ENCODE measurements around the gene SCFD2.
"Not testable (repeated sequence)": the region's sequence is repeated elsewhere in the genome, so short reads cannot be mapped to it uniquely, and the experiment has no call there.

GRCh38 chr4:53219148-53219547 is 146.7 kb downstream of the SCFD2 start:
- TF ChIP-seq CTCF (IDR thresholded peaks at IDR 0.05); JUND (IDR thresholded peaks at IDR 0.05); SIN3A (IDR thresholded peaks at IDR 0.05; ENCODE audit: borderline replicate concordance, low read depth, low read length); ZBTB33 (IDR thresholded peaks at IDR 0.05; ENCODE audit: borderline replicate concordance, low read depth): not testable (repeated sequence)
